Ecto neural progenitor cell (in vitro differentiated cells): Measurements from ENCODE around the gene GCNT1.
"Not testable (repeated sequence)": the region's sequence is repeated elsewhere in the genome, so short reads cannot be mapped to it uniquely, and the experiment has no call there.

ENCODE experiments used
- DNase-seq: peaks from one replicate; pipeline ENCODE4 v3.0.0-alpha.2; 2018; ENCODE audit warnings: low spot score

GCNT1 gene

DNA sequence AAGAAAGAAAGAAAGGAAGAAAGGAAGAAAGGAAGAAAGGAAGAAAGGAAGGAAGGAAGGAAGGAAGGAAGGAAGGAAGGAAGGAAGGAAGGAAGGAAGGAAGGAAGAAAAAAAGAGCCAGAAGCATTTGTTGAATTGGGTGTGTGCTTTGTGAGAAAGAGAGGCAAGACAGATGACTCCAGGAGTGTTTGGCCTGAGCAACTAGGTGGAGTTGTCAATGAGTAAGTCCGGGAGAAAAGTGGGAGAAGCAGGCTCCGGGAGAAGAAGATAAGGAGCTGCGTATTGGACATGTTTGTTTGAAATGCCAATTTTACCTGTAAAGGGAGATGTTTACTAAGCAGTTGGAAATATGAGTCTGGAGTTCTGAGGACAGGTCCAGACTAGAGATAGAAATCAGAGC lies 15.1 kb upstream of the GCNT1 start:
- DNase-seq, result no peak

DNA sequence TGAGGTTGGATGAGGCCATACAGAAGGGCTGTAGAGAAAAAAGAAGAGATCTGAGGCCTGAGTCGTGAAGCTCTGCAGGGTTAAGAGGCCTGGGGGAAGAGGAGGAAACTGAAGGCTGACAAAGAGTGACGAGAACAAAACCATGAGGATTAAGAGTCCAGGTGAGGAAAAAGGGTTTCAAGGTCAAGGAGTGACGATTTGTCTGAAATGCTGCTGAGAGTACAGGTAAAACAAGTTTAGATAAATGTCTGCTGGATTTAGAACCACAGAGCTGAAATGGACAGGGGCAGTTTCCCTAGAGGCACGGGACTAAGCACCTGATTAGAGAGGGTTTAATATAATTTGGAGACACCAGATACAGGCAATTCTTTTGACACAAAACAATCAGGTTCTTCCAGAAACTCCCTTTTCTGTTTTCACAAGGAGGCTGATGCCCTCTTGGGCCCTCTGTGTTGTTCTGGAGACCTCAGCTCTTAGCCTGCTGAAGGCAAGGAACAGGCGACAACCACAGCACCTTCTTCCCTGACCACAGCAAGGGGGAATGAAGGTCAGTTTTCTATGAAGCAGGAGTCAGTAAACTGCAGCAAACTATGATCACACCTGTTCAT lies 14.6 kb upstream of the GCNT1 start:
- no peak for DNase-seq

DNA sequence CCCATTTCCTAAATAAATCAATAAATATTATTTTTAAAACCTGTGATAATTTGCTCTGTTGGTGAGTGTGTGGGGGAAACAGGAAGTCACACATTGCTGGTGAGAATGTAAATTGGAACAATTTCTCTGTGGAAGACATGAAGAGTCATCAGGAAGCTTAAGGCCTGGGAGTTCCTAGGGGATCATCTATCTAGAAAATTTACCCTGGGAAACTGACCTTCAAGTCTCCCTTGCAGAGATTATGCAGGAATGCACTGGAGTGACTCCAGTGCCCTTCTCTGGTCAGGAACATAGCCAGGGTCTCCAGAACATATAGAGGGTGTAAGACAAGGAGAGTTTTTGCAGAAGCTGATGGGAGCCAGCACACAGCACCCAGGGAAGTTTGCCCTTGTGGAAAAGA lies 13.0 kb upstream of the GCNT1 start:
- no peak for DNase-seq

DNA sequence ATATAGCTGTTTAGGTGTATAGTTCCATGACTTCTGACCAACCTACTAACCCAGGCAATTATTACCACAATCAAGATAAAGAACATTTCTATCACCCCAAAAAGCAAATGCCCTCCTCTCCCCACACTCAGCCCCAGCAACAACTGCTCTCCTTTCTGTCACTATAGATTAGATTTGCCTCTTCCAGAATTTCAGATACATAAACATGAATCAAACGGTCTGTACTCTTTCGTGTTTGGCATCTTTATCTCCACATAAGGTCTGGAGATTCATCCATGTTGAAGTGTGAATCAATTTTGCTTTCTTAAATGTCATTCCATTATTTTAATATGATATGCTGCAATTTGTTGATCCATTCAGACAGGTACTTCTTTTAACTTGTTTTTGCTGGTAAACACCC lies 10.5 kb upstream of the GCNT1 start:
- no peak for DNase-seq

DNA sequence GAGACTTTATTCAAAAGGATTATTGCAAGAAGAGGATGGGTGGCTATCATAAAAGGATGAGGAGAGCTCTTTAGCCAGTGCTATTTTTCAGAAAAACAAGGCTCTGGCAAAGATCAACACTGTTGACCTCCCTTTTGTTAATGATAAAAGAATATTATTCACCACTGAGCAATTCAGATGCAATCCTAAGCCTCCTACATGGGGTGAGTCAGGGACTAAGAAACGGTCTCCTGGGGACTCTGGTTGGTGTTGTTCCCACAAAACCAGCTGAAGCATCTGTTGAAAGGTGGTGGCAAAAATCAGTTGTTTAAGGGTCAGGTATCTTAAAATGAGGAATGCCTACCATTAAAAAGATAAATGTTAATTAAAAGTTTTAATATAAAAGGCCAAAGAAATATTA lies 7.7 kb upstream of the GCNT1 start:
- no peak for DNase-seq

DNA sequence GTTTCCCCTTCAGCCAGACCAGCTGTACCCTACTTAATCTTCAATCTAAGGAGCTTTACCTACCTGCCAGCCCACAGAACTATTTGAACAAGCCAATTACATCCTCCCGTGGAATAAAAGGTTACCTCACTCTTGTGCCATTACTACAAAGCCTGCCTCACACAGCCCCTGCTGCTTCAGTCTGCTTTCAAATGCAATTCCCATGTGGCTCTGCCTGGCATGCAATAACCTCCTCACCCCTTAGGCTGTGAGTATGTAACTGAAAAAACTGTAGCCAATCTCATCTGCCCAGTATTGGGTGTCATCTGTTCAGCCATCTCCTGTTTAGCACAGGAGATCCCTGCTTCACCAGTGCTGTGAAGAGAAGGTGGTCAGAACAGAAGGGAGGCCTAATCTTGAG lies 6.1 kb upstream of the GCNT1 start:
- DNase-seq, result no peak

DNA sequence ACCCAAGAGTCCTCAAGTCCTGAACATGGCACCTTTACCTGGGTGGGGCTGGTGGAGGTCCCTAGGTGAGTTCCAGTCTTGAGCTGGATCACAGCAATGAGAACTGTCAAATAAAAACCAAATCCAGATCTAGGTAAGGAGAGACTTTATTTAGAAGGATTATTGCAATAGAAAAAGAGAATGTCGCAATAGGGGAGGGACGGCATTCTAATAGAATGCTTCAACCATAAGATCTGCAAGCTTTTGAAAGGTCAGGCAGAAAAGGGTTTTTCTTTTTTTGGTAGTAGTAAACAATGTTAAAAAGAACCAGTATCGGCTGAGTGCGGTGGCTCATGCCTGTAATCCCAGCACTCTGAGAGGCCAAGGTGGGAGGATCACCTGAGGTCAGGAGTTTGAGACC lies 5.2 kb upstream of the GCNT1 start:
- no peak for DNase-seq

DNA sequence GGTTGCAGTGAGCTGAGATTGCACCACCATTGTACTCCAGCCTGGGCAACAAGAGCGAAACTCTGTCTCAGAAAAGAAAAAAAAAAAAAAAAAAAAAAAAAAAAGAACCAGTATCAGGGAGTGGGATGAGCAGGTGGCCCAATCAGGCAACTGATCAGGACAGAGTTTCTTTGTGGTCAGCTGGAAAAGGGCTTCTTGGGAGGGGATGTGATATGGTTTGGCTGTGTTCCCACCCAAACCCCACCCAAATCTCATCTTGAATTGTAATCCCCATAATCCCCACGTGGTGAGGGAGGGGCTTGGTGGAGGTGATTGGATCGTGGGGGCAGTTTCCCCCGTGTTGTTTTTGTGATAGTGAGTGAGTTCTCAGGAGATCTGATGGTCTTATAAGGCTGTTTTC lies 4.7 kb upstream of the GCNT1 start:
- DNase-seq, result no peak

DNA sequence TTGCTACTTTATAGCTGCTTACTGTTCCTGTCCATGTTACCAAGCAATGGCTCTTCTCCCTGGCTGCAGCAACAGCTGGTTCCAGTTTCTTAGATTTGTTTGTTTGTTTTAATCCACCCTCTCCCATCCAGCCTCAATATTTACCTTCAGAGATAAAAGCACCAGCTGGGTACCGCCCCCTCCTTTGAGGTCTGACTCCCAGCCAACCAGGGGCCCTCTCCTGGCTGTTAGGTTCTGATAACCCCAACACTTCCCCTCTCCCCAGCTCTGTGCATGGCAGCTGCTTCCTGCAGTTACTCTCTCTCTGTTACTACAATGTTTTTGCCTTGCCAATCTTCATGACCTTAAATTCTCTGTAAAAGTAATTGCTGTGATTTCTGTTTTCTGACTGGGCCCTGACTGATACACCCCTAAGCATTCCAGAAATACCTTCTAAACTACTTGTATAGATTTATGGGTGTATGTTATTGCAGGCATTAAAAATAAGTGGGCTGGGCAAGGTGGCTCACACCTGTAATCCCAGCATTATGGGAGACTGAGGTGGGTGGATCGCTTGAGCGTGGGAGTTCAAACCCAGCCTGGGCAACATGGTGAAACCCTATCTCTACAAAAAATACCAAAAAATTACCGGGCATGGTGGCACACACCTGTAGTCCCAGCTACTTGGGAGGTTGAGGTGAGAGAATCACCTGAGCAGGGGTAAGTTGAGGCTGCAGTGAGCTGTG lies 2.6 kb upstream of the GCNT1 start:
- no peak for DNase-seq

DNA sequence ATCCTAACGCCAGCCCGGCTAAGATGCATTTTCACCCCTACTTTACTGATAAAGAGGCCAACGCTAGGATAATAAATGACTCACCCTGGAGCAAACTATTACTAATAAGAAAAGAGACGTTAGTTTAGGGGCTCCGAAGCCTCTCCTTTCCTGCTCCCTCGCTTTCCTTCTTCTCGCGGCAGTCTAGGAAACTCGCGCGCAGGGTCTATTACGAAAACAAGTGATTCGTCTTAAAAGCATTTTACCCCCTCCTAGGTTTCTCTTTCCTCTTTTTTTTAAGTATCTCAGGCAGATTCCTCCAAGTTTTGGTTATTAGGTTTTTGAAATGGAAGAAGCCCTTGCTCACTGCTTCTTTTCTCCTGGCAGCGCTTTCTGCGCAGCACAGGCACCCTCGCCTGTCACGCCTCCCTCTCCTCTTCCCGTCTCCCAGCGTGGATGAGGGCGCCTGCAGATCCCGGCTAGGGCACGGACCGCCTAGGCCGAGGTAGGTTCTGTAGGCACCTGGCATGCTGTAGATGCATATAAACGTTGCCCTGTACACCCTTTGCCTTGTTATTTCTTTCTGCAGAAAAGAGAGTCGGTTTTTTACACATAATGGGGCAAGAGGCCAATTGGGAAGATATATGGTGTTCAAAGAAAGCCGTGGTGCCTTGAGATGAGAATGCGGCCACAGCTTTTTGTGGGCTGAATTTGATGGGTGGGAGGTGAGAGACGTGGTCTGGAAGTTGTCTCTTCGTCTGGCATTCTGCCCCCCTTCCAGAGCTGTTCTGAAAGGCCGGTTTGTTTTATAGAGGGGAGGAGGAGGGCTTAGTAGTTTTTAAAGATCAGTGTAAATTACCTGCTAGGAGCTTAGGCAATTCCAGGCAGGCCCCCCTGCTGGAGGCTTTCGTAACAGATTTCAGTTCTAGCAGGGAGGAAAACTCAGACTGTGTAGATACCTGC lies 983 bp downstream of the GCNT1 start:
- DNase-seq, result peak; percentile 60

DNA sequence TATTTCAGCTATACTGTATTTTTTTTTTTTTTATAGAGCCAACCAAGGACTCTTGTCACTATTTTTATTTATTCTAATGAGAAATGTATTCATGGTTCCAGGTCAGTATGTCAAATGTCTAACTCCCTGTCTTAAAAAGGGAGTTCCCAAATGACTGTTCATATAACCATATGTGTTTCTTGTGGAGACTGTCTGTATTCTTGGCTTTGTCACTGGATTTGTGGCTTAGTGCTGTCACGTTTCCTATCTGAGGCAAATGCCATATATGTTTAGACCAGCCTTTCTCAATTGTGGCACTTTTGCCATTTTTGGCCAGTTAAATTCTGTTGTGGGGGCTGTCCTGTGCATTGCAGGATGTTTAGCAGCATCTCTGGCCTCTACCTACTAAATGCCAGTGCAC lies 3.1 kb downstream of the GCNT1 start:
- DNase-seq, result no peak

DNA sequence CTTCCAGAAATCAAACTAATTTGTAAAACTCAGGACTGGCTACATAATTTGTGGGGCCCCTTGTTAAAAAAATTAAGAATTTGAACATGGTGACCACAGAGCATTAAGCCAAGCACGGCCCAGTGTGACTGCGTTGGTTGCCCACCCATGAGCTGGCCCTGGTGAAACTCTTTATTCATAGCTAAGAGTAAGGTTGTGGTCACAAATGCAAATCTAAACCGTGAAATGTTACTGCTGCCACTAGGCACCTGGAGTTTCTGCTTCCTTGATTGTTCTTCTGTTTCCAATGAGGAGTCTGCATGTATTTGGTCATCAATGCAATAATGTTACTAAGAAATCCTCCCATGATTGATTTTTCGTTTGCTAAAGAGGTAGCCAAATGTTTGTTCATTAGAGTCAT lies 4.2 kb downstream of the GCNT1 start:
- no peak for DNase-seq

DNA sequence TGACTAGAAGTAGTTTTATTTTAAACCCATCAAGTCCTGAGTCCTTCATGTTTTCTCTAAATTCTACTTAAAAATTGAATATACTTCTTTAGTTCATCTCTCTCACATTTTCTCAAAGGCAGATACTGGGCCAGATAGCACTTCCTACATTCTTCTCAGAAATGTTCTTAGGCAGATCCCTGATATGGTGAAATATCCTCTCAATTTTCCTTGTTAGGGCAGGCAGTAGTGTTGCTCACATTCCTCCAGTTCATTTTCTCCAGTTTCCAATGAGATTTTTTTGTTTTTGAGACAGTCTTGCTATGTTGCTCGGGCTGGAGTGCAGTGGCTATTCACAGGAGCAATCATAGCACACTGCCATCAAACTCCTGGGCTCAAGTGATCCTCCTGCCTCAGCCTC lies 5.7 kb downstream of the GCNT1 start:
- DNase-seq, result no peak

DNA sequence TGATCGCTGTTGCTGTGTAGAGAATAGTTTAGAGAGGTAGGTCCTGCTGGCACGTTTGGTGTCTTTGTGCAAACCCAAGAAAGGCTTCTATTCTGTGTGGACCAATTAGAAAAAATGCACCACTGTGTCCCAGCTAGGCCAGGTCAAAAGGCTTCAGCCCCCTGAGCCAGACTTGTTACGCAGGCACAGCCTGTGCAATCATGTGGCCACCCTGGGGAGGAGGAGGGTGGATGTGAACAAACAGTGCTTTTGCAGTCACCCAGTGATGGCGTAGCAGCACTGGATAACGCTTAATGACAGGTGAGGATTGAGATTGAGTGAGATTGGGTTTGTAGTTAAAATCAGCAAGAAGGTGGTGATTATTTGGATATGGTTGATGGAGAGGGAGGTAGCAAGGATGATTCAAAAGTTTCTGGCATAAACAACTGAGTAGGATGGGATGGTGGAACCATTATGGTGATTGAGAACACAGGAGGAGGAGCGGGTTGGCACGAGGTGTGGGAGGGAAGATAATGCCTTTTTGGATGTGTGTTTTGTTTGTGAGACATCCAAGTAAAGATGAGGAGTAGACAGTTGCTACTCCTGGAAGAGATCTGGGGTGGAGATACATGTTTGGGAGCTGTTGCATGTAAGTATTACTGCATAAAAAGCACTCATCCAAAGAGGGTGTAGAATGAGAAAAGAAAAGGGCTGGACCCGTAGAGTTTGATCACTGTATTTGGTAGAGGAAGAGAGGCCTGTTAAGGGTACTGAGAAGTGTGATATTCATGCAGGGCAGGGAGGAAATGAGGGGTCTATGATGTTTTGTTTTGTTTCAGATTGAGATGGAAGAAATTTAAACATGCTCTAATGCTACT lies 6.7 kb downstream of the GCNT1 start:
- DNase-seq, result no peak

DNA sequence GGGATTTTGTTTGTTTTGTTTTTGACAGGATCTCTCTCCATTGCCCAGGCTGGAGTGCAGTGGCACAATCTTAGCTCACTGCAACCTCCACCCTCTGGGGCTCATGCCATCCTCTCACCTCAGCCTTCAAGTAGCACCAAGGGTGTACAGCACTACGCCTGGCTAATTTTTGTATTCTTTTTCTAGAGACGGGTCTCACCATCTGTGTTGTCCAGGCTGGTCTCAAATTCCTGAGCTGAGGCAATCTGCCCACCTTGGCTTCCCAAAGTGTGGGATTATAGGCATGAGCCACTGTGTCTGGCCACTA lies 7.3 kb downstream of the GCNT1 start:
- DNase-seq, result no peak

DNA sequence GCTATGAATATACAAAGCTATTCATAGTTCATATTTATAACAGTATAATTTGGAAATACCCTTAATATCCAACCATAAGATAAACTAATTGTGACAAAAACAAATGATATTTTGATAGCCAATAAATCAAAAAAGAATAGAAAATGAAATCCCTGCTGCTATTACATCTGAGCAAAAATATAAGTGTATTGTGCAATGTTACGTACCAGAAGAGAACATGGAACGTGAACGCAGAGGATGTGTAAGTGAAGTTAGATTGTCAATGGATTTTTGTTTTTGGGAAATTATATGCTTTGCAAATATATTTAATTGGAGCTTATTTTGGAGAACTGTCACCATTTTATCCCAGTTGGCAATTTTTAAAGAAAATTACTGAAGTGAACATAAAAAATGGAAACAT lies 15.4 kb downstream of the GCNT1 start:
- no peak for DNase-seq

DNA sequence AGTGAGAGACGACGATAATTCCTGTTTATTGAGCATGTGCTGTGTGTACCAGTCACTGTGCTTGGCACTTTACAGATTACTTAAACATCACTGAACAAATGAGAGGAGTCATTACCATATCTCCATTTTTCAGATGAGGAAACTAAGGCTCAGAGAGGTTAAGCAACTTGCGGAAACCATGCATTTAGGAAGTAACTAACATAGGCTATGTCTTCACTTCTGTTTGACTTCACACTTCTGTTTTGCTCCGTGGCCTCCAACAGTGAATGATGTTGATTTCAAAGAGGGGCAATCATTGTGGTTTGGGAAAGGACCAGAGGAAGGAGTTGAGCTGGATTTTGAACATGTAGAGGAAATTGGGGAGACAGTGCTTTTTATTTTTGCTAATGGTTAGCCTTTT lies 16.7 kb downstream of the GCNT1 start:
- DNase-seq, result no peak

DNA sequence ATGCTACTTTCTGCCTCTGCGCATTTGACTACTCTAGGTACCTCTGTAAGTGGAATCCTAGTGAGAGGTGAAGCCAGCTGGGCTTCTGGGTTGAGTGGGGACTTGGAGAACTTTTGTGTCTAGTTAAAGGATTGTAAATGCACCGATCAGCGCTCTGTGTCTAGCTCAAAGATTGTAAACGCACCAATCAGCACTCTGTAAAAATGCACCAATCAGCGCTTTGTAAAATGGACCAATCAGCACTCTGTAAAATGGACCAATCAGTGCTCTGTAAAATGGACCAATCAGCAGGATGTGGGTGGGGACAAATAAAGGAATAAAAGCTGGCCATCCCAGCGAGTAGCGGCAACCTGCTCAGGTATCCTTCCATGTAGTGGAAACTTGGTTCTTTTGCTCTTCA lies 18.8 kb downstream of the GCNT1 start:
- not testable (repeated sequence) for DNase-seq

DNA sequence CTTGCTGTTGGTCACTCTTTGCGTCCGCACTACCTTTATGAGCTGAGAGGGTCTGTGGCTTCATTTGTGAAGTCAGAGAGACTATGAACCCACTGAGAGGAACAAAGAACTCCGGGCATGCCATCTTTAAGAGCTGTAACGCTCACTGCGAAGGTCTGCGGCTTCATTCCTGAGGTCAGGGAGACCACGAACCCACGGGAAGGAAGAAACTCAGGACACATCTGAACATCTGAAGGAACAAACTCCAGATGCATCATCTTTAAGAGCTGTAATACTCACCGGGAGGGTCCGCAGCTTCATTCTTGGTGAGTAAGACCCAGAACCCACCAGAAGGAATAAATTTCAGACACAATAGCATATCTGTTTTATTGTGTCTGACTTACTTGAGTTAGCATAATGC lies 19.2 kb downstream of the GCNT1 start:
- no peak for DNase-seq

DNA sequence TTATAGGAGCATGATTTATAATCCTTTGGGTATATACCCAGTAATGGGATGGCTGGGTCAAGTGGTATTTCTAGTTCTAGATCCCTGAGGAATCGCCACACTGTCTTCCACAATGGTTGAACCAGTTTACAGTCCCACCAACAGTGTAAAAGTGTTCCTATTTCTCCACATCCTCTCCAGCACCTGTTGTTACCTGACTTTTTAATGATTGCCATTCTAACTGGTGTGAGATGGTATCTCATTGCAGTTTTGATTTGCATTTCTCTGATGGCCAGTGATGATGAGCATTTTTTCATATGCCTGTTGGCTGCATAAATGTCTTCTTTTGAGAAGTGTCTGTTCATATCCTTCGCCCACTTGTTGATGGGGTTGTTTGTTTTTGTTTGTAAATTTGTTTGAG lies 20.4 kb downstream of the GCNT1 start:
- not testable (repeated sequence) for DNase-seq

DNA sequence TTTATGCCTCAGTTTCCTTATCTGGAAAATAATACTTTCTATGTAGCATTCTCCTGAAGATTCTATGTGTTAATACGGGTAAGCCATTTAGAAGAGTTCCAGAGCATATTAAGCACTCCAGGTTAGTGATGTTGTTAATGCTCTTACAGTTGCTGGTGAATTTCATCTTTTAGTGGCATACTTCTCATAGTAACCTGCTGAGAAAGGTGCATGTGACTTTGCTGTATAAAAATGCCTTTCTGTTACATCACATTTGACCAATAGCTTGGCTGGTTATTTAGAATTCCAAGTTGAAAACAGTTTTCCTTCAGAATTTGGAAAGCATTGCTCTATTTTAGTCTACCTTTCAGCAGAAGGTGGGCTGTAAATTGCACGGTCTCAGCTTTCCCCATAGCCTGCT lies 27.2 kb downstream of the GCNT1 start:
- no peak for DNase-seq

DNA sequence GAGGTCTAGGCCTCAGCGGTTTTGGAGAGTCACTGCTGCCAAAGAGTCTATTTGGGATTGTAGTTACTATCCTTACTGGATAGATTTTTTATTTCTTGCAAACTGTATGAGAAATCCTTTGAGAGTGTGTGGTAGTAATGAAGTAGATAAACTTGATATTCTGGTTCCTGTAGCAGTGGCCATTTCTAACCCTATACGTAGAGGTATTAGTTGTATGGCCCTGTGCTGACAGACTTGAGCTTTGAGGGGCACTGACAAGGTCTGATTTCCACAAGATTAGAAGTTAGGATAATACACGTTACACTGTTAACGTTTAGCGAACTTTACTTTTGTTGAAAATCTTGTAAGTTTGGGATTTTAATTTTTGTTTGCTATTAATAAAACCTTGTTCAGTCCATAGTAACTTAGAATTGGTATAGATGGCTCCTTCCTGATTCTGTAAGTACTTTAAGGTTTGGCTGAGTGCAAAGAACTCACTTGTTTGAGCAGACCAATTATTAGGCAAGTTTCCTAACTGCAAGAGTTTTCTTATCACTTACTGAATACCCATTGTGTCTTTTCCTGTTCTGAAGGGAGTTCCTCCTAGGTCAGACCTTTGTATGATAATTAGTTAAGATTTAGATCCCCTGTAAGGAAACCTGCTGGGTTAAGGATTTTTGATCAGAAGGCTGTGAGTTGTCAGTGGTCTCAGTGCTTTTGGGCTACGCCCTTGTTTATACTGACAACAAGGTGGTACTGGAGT lies 31.4 kb downstream of the GCNT1 start:
- no peak for DNase-seq
